HG02884 (cell line): ENCODE results near the gene SVIL.
"Not testable (repeated sequence)": the region's sequence is repeated elsewhere in the genome, so short reads cannot be mapped to it uniquely, and the experiment has no call there.

ENCODE experiments used
- ATAC-seq: cut with Tn5 transposase; IDR thresholded peaks from one replicate; pipeline ENCODE4 v1.9.1; 2021; ENCODE audit warnings: mild to moderate bottlenecking, moderate library complexity; ENCODE audit not compliant: unreplicated experiment

Gene SVIL

DNA sequence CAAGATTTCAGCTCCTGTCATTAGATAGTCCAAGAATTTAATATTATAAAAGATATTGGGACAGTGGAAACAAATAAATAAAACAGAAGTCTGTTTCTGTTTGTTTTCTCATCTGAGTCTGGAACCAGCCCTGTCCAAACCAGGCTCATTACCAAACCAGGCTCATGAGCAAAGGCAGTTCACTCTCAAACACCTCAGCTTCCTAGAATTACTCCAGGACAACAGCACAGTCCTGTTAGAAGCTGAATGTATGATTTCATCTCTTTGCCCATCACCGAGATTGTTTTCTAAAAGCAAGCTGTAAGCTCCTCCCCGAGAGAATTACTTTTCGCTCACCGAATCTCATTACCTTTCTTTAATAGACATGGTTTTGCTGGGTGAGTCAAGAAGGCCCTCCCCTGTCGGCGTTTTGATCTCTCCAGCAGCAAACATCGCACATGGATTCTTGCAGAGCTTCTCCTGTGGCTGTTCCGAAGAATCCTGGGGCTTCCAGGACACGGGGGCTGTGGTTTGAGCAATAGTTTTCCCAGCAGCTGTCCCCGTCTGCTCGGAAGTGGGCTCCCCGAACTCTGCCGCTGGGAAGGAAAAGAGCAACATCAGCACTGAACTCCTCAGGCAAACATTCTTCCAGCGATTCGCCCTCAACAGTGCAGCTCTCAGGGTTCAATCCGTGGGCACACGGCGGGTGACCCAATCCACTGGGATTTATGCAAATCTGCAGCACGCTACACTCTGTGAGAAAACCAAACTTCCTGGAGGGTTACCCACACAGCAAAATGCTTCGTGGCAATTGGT is 112.5 kb downstream of the SVIL start:
- no peak for ATAC-seq

DNA sequence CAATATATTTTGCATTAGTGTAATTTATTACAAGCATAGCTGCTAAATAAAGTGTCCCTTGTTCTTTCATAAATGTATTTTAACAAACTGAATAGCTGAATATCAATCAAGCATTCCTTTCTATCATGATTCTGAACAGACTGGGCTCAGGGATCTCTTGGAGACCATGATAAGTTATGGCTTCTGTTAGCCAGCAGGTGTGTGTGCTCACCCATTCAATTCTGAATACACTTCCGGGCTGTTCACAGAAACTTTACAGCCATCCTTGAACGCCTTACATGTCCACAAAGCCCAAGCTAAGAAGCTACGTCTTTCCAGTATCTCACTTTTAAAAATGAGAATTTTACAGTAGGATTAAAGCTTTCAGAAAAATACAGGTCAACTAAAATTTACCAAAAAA is 115.1 kb downstream of the SVIL start:
- ATAC-seq: no peak

DNA sequence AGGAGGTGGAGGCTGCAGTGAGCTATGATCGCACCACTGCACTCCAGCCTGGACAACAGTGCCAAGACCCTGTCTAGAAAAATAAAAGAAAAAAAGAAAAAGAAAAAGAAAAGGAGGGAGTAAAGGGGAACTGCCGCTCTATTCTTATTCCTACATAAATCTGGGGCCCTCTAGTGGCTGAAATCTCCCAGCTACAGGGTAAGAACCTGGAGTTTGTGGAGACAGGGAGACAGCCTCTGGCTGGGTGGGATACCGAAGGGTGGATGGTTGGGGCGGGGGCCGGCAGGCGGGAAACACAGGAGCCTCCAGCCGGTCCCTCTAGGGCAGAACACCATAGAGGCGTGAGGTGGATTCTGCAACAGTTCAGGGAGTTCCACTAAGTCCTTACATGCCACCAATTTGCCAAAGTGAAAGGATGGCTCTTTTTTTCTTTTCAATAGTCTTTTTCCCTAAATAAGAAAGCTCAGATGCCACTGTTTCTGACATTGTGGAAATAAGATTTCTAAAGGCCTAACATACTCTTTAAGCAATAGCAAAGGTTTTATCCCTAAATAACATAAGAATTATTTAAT is 117.3 kb downstream of the SVIL start:
- no peak for ATAC-seq

DNA sequence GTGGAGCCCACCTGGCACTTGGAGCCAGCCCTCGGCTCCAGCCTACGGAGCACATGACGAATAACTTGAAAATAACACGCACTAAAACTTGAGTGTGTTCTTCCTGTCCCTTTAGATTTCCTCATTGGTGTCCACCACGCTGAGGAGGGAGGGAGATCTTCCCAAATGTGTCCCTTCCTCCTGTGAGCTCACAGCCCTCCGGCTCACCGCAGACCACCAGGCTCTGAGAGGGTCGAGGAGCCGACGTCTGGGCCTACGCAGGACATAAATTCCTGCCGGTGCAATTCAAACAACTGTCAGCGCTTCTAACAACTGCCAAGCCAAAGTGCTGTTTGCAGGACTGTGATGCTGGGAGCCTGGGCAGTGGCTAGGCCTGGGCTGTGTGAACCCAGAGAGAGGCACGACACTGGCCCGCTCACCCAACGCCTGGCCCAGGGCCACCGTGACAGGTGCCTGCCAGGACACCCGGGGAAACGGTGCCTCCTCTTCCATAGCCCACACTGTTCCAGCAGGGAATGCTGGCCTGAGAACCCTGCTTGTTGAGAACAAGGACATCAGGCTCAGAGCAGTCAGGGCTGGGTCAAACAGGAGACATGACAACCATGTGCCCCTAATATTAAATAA is 118.3 kb downstream of the SVIL start:
- not testable (repeated sequence) for ATAC-seq

DNA sequence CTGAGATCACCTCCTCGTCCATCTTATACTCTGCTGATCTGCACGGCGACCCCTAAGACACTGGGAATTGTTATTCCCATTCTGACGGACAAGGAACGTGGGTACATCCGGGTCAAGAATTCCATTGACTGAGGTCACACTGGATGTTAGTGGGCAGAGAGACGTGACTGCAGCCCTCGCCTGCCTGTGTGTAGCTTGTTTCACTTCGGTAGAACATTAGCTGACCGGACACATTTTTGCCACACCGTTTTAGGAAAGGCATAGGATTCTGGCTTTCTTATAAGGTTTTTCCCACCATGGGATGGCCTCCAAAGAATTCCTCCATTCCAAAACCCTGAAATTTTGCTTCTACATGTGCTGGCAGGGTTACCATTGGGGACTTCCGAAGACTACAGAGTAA is 118.9 kb downstream of the SVIL start:
- ATAC-seq: not testable (repeated sequence)

DNA sequence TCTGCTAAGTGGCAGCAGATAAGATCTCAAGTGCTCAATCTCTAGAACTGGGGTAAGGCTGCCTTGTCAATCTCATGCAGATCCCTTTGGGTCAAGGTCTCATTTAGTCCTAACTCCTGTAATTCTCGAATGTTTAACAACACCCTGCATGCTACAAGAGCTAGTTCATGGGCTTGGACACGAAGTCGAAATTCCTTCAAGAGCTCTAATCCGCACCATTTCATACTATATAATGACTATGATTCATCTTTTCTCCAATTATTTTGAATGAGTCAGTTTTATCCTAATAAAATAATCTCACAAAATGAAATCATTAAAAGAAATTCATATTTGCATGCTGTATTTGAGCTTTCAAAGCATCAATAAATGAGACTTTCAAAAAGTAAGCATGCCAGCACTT is 119.7 kb downstream of the SVIL start:
- ATAC-seq: not testable (repeated sequence)

DNA sequence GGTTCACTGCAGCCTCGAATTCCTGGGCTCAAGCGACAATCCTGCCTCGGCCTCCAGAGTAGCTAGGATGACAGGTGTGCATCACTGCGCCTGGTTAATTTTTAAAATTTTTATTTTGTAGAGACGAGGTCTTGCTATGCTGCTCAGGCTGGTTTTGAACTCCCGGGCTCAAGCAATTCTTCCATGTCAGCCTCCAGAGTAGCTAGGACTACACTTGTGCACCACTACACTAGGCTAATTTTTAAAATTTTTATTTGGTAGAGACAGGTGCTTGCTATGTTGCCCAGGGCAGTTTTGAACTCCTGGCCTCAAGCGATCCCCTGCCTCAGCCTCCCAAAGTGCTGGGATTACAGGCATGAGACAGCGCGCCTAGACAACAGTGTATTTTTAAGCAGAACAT is 120.5 kb downstream of the SVIL start:
- ATAC-seq: no peak

DNA sequence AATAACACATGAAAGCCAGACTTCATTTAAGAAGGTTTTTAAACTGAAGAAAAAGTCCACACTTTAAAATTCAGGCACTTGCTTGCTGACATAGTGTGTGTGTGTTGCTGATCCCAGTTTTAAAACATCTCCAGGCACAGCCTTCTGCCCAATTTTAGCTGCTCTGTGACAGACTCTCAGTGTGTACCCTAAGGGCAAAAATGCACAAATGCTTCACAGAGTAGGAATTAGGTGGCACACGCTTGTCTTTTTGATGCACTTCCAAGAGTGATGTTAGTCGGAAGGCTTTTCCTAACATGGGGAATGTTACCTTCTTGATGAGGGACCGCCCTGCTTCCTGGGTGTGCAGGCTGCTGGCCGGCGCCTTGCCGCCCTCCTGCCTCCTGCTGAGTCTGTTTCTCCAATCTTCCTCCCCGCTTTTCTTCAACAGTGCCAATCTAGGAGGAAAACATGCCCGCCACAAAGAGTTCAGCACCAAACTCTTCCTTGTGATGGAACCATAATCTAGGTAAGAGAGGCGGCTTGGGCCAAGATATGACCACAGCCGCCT is 122.3 kb downstream of the SVIL start:
- ATAC-seq: no peak

DNA sequence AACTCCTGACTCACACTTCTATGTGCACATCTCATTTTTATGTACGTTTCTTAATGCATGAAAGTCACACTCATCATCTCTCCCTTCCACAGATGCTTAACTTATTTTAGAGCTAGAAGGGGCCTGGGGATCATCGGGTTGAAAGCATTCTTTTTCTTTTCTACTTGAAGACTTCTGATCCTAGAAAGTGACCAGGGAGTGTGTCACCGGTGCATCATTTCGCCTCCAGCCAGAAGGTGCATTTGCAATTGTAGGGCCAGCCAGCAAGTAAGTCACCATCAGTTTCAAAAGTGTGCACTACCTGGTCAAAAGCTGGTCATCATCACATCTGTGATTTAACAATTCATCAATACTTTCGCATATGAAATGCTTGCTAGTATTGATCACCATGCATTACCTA is 123.0 kb downstream of the SVIL start:
- not testable (repeated sequence) for ATAC-seq

DNA sequence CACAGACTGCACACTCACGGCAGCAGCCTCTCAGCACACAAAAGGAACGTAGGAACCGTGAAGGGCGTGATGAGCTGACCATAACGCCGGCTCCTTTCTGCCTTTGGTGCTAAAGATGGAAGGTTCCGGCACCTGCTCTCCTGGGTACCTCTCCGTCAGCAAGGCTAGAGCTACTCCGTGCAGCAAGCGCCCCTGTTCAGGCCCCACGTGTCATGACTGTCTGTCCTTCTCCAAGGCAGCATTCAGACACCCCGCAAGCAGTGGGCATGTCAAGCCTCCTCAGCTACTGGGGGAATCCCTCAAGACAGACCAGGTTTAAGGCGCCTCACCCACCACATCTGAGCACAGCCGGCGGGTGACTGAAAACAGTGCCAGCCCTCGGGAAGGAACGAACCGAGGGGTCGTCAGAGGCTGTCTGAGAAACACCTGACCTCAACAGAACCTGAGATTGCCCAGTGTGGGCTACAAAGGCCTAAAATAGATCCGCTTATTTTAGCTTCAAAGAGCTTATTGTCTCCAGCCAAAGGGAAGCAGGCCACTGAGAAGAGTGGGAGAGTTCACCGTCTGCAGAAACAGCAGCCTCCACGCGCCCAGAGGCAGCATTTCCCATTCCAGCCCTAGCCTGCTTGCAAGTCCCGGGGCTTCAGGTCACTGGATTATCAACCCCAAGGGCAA is 124.2 kb downstream of the SVIL start:
- ATAC-seq: not testable (repeated sequence)

DNA sequence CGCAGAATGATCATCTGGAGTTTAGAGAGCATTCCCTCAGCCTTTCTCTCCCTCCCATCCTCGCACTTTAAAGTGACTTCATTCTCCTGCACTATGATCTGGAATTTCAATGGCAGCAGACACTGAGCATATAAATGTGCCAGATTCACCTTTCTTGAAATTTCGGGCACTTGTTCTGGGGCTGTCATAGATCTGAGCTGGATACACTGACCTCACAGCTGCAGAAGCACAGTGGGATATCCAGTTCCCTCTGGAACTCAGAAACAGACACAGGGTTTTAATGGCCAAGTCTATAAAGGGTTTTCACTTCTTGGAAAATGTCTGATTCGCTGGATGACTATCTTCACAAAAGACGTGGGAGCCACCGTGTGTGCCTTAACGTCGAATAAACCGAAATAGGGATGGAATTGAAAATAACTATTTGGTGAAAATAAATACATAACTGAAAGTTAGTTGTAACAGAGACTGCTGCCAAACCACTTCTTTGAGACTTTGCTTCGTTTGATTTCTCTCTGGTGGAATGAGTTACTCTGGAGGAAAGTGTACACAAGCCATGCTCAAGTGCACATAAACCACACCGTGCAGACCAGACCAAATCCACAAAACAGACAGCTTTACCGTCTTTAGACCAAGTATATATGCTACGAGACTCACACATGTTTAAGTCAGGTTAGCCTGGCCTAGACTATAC is 126.1 kb downstream of the SVIL start:
- no peak for ATAC-seq

DNA sequence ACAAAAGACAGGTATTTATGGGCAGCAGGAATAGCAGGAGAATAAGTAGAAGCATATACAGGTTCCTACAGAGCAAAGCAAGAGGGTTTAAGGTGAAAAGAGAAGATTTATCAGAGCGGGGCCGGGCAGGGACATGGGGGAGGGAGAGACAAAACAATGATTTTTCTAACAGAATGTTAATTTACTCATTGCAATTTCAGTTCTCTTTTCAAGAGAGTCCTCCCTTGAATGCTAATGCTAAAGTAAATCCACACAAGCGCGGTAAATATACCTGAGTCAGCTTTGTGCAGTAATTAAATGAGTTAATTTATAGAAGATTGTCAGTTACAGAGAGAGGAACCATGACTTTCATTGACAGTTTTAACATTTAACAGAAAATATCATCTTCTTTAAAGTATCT is 127.0 kb downstream of the SVIL start:
- ATAC-seq: not testable (repeated sequence)

DNA sequence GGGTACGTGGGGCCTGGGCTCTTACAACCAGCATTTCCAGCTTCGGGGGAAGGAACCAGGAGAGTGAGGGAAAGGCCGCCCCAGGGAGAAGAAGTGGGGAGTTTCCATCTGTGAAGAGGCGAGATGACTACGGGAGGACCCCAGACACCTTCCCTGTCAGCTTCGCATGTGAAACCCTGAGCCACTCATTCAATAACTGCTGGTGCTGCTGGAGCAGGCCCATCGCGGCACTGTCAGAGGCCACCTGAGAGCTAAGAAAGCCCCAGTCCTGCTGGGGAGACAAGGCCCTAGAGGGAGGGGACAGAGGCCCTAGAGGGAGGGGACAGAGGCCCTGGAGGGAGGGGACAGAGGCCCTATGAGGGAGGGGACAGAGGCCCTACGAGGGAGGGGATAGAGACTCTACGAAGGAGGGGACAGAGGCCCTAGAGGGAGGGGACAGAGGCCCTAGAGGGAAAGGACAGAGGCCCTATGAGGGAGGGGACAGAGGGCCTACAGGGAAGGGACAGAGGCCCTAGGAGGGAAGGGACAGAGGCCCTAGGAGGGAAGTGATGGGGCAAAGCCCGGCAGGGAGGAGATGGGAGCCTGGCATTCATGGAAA is 128.3 kb downstream of the SVIL start:
- not testable (repeated sequence) for ATAC-seq

DNA sequence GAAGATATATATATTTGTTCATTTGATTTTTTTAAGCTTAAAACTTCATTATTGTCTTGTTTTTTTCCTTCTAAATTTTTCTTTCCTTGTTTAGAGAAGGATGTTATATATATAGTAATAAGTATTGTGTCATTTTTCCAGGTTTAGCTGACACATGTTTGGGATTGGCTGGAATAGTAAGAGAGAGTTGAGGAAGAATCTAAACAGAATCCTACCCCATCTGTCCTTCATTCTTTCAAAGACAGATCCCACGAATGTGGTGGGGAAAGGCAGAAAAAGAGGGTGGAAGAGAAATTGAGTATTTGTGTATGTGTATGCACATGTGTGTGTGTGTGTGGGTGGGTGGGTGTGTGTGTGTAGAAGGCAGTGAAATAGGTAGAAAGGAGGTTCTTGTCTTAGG is 132.4 kb downstream of the SVIL start:
- no peak for ATAC-seq

DNA sequence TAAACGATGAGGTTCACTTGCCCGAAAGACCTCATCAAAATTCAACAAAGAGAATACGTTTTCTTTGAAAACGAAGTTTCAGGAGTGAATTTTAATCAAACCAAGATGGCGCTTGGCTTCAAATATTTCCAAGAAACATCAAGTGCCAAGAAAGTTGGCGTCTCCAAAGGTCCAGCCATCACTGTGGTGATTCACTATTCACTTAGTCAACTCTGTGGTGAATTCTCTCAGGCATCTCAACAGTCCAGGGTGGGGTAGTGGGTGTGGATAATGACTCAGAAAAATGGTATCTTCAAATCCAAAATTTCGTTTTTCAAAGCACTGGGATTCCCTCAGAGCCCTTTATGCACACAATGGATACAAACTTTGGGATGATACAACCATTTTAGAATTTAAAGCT is 133.1 kb downstream of the SVIL start:
- ATAC-seq: no peak

DNA sequence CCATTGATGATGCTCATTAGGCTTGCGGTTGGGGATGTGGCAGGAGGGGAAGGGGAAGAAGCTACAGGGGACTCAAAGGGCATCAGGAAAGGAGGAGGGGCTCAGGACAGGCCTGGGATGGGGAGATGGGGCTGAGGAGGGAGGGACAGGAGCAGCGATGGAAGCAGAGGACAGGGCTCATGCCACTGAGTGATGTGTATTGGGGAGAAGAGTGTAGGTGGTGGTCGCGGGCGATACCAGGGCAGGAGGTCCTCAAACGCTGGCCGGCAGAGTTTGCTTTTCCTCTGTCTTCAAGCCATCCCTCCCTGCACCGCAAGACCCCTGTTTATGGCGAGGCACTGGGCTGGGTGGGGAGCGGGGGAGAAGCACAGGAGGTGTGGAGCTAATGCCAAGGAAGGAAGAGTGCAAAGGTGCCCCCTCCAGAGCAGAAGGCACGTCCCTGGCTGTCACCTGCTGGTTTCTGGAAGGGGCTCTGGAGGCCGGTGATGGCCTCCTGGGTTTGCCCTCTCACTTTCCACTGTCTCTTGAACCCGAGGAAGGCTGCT is 134.7 kb downstream of the SVIL start:
- no peak for ATAC-seq

DNA sequence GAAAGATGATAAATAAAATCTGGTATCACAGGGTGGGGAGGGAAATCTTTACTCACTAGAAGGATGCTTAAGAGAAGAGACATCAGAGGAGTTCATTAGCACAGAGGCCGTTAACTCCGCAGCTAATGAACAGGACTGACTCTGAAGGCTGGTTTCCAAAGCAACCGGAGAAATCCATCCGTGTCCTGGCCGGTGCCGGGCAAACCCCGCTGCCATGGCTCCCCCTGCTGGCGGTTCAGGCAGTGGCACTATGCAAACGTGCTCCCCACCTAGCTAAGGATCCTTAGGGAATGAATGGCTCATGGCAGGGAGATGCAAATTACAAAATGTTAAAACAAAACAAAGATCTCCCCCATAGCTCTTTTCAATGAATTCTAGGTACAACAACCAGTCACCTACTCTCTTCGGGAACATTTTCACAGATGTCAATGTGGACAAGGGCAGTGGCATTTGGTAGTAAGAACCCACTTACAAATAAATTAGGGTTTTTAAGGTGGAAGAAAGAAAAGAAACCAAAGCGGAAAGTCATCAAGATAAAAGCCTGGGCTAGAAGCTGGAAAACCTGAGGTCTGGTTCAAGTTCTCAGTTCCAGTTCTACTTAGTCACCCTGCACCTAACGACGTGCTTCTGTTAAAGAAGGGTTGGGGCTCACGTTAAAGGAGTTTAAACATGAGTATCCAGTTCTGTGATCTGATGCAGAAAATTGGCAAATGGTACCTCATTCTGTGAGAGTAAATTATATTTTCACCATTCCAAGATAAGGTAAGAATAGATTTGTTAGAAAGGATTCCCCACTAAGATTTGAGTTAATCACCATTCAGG is 138.2 kb downstream of the SVIL start:
- ATAC-seq: peak; percentile 68

DNA sequence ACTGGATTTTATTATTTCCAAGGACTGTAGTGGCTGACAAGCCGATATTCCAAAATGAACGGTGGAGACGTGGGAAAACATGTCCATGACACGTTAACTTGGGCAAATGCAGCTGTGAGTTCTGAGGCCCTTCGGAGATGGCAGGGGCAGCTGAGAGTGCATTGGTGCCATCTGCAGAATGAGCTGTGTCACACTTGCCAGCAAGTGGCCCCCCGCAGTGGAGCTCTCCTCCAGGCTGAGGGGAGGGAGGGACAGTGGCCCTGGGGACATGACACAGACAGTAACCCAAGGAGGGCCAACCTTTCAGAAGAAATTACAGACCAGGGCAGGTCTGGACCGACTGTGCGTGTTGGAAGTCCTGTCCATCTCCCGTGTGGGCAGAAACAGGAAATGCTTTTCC is 139.4 kb downstream of the SVIL start:
- ATAC-seq: no peak

DNA sequence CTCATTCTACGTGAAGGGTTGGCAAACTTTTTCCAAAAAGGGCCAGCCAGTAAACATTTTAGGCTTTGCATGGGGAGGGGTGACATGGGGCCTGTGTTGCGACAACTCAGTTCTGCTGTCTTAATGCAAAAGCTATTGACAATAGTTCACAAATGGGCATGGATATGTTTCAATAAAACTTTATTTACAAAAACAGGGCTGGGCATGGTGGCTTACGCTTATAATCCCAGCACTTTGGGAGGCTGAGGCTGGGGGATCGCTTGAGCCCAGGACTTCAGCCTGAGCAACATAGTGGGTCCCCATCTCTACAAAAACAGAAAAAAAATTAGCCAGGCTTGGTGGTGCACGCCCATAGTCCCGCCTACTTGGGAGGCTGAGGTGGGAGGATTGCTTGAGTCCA is 141.1 kb downstream of the SVIL start:
- ATAC-seq: no peak
